Hindlimb muscle (tissue), 1 donor: ENCODE results near the gene BMP3. TPM values are rescaled to one million over a fixed set of nuclear protein-coding genes. Genes with fewer than 3 reads are reported as not detected.

Experiments used
- DNase-seq: peaks from one replicate; pipeline ENCODE4 v3.0.0-alpha.2; 2013
- polyA plus RNA-seq: library from polyadenylated mRNA; unstranded; fragments of 120-200 nt; gene quantifications from one replicate; pipeline ENCODE4 v1.2.1, GENCODE V29; 2013; ENCODE audit not compliant: insufficient read length

BMP3 gene
- polyA plus RNA-seq, 1 donor = 0.34 TPM

DNA sequence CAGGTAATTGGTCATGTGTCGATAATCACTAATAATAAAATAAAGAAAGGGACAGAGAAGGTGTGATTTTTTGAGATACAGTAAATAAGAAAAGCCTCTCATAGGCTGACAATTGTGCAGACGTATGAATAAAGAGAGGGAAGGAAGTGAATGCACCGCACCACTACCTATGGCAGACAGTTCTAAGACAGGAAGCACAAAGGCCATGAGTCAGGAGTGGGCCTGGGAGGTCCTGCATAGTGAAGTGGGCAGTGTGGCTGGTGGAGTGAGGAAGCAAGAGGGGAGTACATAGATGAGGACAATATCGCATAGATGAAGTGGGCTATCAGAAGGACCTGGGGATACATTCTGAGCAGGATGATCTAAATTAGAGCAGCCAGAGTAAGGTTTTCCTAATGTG, 75.6 kb downstream of the BMP3 start:
- DNase-seq = no peak

Other genes starting within 250 kb of the BMP3 start
- gene PRKG2, start 184.5 kb downstream of the BMP3 start, polyA plus RNA-seq = 0.40 TPM